GM12865 (cell line): ENCODE results near the gene CPNE2.

Experiments
- DNase-seq: peaks from one replicate; pipeline ENCODE4 v3.0.0; 2010; ENCODE audit warnings: low read depth
- H3K4me3 ChIP-seq: 2 replicates; pipeline ENCODE4 v1.5.1; 2011; ENCODE audit warnings: mild to moderate bottlenecking, low read depth, low read length, control low read depth
- CTCF ChIP-seq: IDR thresholded peaks from 2 replicates; pipeline ENCODE4 v1.5.1; 2011; ENCODE audit warnings: low read length, control low read depth, low read depth, inconsistent platforms; ENCODE audit not compliant: insufficient read depth; ENCODE audit errors: missing control alignments

Gene CPNE2

GRCh38 chr16:57192720-57193486, 100.5 kb downstream of the CPNE2 start:
- H3K4me3 ChIP-seq, result no peak overlapping the region
- no peak for TF ChIP-seq CTCF

GRCh38 chr16:57194512-57194911, 102.1 kb downstream of the CPNE2 start:
- no peak for TF ChIP-seq CTCF
- H3K4me3 ChIP-seq, result no peak overlapping the region
- no peak for DNase-seq

More at GRCh38 chr16:57192720-57193486, 100.5 kb downstream of the CPNE2 start:
- DNase-seq, result peak; percentile 29

- no peak for TF ChIP-seq CTCF
- no peak for DNase-seq
- no peak overlapping the region for H3K4me3 ChIP-seq
Measured at GRCh38 chr16:57196286-57196685, 103.9 kb downstream of the CPNE2 start.

GRCh38 chr16:57196753-57197152, 104.4 kb downstream of the CPNE2 start:
- TF ChIP-seq CTCF, result no peak
- H3K4me3 ChIP-seq, result no peak overlapping the region
- no peak for DNase-seq
